Ovary (tissue), 3 donors: ENCODE results near the gene EPB41L2.

Experiments used
- CTCF ChIP-seq, 3 donors: fragments of 450-650 bp in 2 of 3; fragments of 200-600 bp in 1 of 3; IDR thresholded peaks; one replicate each; pipeline versions ENCODE4 v1.5.1 to v1.8.0; 2016 to 2022; ENCODE audit warnings: antibody characterized with exemption in 3 of 3, mild to moderate bottlenecking in 1 of 3
- EP300 ChIP-seq: sonication (generic); formaldehyde crosslinking; IDR thresholded peaks from one replicate; pipeline ENCODE4 v1.6.1; 2017; ENCODE audit warnings: antibody characterized with exemption
- donor health status: DM: no; HTN: no; CAD: no.

GRCh38 chr6:131062241-131063027 is 611 bp downstream of the EPB41L2 start:
- TF ChIP-seq CTCF (IDR thresholded peaks at IDR 0.05): no peak
- no peak for TF ChIP-seq EP300
